ENCODE measurements around the gene RNF7.

The RNF7 gene

DNA sequence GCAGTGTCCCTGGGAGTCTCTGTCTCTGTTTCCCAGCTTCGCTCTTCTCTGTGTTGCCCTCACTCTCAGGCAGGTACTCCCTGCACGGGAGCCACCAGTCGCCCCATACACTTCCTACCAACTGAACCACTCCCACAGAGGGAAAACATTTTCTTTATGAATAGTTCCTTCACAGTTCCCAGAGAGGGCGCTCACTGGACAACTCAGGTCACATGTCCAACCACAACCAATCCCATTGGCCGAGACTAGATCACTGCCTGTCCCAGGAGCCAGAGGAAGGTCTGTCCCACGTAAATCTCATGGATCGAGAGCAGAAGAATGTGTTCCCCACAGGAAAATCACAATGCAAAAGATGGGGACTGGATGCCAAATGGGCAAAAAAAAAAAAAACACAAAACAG, 51.2 kb downstream of the RNF7 start:
- Histone ChIP-seq H3K9ac (no peak overlapping the region), H3K27me3 (no peaks in the 10 kb centered on the region), H4K20me1 (no peaks in the 10 kb centered on the region), H3K4me2 (no peak overlapping the region), H3K9me3 (no peaks in the 10 kb centered on the region), H3K27ac (no peak overlapping the region), H3K4me1 (peaks cover 15% of the 10 kb centered on the region), H3K36me3 (no peaks in the 10 kb centered on the region), H3K4me3 (no peak overlapping the region)
- no peak for TF ChIP-seq Cebpa-rat (IDR thresholded peaks at IDR 0.05)

DNA sequence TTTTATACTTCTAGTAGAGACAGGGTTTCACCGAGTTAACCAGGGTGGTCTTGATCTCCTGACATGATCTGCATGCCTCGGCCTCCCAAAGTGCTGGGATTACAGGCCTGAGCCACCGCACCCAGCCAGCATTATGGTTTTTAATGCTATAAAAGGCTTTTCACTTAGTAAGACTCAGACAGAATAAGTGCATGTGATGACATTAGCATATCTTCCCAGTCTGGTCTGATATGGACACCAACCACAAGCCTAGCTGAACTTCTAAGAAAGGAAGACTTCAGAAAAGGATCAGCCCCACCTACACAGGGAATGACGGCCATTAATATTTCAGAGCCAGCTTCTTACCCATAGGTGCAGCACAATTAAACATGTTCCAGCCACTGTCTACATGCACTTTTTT, 52.1 kb downstream of the RNF7 start:
- peaks cover 19% of the 10 kb centered on the region for H3K4me1 ChIP-seq
- no peak overlapping the region for H3K4me3 ChIP-seq
- TF ChIP-seq Cebpa-rat (IDR thresholded peaks at IDR 0.05): no peak
- no peaks in the 10 kb centered on the region for H3K27me3 ChIP-seq
- no peak overlapping the region for H3K4me2 ChIP-seq
- no peaks in the 10 kb centered on the region for H3K36me3 ChIP-seq
- no peaks in the 10 kb centered on the region for H4K20me1 ChIP-seq
- no peak overlapping the region for H3K27ac ChIP-seq
- H3K9me3 ChIP-seq: no peaks in the 10 kb centered on the region
- no peak overlapping the region for H3K9ac ChIP-seq

DNA sequence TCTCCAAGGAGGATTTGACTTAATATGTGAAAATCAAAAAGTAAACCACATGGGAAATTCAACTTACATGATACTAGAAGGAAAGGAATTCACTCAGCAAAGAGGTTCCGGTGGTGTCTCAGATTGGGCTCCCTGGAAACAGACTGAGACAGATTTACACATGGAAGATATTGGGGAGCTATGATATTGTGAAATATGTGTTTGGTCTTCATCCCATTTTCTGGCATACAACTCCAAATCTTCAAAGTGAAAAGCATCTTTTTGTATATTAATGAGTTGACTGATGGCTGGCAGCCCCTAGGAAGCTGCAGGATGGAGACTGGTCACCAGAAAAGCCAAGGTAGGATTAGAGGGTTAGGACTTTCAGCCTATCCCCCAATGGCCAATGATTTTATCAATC, 54.4 kb downstream of the RNF7 start:
- Histone ChIP-seq H3K9ac (no peak overlapping the region), H3K4me1 (peaks cover 38% of the 10 kb centered on the region), H3K27ac (no peak overlapping the region), H3K9me3 (no peaks in the 10 kb centered on the region), H3K4me3 (no peak overlapping the region), H3K36me3 (no peaks in the 10 kb centered on the region), H3K27me3 (no peaks in the 10 kb centered on the region), H4K20me1 (no peaks in the 10 kb centered on the region), H3K4me2 (no peak overlapping the region)
- no peak for TF ChIP-seq Cebpa-rat (IDR thresholded peaks at IDR 0.05)

DNA sequence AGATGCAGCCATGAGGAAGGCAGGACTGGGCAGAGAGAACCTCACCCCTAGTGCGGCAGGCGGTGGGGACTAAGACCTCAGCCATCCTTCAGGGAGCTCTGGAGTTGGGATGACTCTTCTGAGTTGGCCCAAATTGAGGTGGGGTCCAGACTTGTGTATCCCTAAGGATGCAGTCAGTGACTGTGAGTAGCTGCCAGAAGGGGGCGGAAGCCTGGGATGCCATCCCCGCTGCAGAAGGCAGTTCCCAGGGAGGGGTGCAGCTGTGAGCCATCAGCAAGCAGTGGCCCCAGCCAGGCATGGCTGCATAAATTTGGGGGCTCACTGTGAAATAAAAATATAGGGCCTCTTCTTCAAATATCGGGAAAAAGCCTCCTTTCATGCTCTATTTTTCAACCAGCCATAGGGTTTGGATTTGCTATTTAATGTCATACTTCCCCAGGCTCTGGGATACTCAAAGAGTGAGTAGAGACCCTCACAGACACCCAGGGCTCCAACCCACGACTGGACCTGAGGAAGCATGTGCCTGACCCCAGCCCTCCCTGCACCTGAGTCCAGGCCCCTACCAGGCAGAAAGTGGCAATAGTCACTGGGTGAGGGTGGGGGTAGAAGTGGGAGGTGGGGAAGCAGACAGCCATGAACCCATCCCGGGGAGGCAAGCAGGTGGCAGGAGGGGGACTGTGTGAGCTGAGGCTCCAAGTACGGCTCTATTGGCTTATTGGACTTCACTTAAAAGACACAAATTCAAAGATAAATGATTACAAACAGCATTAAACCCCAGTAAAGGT, 55.6 kb downstream of the RNF7 start:
- Histone ChIP-seq H3K9ac (no peak overlapping the region), H3K27me3 (no peaks in the 10 kb centered on the region), H3K4me1 (peaks cover 50% of the 10 kb centered on the region), H3K27ac (peak overlapping the region; percentile 99), H4K20me1 (no peaks in the 10 kb centered on the region), H3K36me3 (no peaks in the 10 kb centered on the region), H3K4me3 (no peak overlapping the region), H3K4me2 (peak overlapping the region; percentile 92), H3K9me3 (no peaks in the 10 kb centered on the region)
- no peak for TF ChIP-seq Cebpa-rat (IDR thresholded peaks at IDR 0.05)

DNA sequence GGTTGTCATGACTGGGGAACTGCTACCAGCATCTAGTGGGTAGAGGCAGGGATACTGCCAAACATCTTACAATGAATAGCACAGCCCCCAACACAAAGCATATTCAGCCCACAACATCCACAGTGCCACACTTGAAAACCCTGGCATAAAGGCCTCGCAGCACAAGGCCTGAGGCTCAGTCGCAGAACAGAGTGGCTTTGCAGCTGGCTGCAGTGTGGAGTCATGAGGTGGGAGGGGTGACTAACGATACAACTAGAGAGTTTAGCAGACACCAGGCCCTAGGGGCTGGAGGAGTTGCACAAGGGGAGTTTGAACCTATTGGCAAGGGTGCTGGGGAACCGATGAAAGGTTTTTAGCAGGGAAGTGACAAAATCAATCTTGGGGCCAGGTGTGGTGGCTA, 57.2 kb downstream of the RNF7 start:
- no peak; the same call in 1 of the 2 replicates for TF ChIP-seq Cebpa-rat (IDR thresholded peaks at IDR 0.05)
- no peaks in the 10 kb centered on the region for H3K27me3 ChIP-seq
- H4K20me1 ChIP-seq: no peaks in the 10 kb centered on the region
- H3K4me2 ChIP-seq: peak overlapping the region; percentile 92
- H3K9ac ChIP-seq: peak overlapping the region; percentile 92; the same call in 1 of the 2 replicates
- H3K27ac ChIP-seq: peak overlapping the region; percentile 99
- no peaks in the 10 kb centered on the region for H3K36me3 ChIP-seq
- peaks cover 58% of the 10 kb centered on the region for H3K4me1 ChIP-seq
- H3K9me3 ChIP-seq: no peaks in the 10 kb centered on the region
- no peak overlapping the region for H3K4me3 ChIP-seq

DNA sequence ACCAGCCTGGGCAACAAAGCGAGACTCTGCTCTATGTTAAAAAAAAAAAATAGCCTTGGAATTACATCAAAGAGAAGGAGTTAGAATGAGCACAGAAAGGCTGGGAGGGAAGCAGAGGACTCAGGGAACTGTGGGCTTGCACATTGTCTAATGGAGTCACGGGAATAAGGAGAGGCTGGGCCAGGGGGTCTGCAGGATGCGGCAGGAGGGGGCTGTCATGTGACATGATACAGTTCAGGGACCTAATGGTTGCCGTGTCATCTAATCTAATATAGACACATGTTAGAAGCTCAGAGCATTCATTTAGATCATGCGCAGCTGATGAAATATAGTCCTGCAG, 57.6 kb downstream of the RNF7 start:
- no peak for TF ChIP-seq Cebpa-rat (IDR thresholded peaks at IDR 0.05)
- no peaks in the 10 kb centered on the region for H3K27me3 ChIP-seq
- H4K20me1 ChIP-seq: no peaks in the 10 kb centered on the region
- no peaks in the 10 kb centered on the region for H3K36me3 ChIP-seq
- no peak overlapping the region for H3K4me3 ChIP-seq
- peaks cover 58% of the 10 kb centered on the region for H3K4me1 ChIP-seq
- H3K4me2 ChIP-seq: peak overlapping the region; percentile 92
- H3K27ac ChIP-seq: peak overlapping the region; percentile 99
- H3K9ac ChIP-seq: peak overlapping the region; percentile 92; the same call in 1 of the 2 replicates
- H3K9me3 ChIP-seq: no peaks in the 10 kb centered on the region; the same call in 1 of the 2 replicates

DNA sequence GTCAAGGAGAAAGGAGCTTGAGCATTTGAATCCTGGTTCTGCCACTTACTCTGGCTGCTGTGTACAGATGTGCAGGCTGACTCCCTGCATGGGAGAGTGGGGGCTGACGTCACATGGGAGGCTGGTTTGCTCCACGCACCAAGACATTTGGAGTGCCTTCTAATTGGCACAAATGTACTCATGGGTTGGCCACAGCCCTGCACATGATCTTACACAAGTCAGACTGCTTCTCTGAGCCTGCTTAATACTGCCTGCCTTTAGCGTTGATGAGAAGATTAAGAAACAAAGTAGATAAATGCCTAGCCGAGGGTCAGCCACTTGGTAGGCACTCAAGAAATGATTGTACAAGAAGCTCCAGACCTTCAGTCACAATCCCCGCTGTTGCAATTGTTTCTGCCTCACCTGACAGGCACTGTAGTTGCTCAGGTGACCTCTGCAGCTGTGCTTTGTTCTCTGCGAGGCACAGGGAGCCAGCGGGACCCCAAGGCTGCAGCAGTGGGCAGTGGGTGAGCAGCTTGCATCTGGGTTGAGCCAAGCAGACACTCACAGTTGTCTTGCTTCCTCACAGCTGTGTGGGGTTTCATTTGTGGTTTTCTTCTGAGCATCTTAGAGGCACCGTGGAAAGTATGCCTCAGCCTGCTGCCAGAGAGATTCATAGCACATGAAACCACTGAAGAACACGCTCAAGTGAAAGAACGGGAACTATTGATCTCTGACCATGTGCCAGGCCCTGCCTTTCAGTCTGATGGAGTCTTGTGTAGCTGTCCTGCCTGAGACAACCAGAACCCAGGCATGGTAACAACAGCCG, 58.2 kb downstream of the RNF7 start:
- Histone ChIP-seq H4K20me1 (no peaks in the 10 kb centered on the region), H3K4me1 (peaks cover 58% of the 10 kb centered on the region), H3K36me3 (no peaks in the 10 kb centered on the region), H3K4me2 (peak overlapping the region; percentile 92), H3K27ac (peak overlapping the region; percentile 99), H3K9ac (peak overlapping the region; percentile 92), H3K27me3 (no peaks in the 10 kb centered on the region), H3K4me3 (peak overlapping the region; percentile 62), H3K9me3 (no peaks in the 10 kb centered on the region; the same call in 1 of the 2 replicates)
- peak; percentile 69 for TF ChIP-seq Cebpa-rat (IDR thresholded peaks at IDR 0.05)

Measured in BLaER1 (cell line).